HG03196 (cell line): ENCODE measurements around the gene FGF3.

Experiments
- ATAC-seq: cut with Tn5 transposase; IDR thresholded peaks from one replicate; pipeline ENCODE4 v1.9.1; 2021; ENCODE audit not compliant: unreplicated experiment

The FGF3 gene

DNA sequence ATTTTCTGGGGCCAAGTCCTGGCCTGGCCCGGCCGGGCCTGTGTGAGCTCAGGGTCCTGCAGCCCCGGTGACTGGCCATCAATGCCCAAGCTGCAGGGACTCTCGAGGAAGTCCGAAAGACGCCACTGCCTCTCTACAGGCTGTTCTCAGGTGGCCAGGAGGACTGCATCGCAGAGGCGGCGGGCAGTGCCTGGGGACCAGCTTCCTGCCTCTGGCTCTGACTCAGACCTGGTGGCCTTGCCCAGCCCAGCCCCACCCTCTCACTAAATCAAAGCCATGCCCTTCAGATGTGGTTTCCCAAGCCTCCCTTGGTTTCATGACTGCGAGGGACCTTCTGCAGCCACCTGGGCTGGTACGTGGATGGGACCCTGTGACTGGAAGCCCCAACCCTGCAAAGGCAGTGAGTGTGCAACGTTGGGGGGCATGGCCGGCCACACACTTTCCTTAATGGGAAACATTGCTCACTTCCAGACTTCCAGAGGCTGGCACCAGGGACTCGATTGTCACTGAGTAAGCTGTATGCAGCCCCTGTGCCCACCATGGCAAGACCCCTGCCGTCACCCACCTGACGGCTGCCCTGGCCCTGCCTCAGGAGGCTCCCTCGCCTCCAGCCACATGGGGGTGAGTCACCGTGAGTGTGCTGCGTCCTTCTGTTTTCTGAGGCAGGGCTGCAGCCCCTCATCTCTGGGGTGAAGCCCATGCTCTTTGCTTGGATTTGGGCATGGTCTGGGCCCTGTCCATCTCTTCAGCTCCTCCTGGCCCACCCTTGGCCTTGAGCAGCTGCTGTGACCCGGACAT is 6.0 kb upstream of the FGF3 start:
- no peak for ATAC-seq

DNA sequence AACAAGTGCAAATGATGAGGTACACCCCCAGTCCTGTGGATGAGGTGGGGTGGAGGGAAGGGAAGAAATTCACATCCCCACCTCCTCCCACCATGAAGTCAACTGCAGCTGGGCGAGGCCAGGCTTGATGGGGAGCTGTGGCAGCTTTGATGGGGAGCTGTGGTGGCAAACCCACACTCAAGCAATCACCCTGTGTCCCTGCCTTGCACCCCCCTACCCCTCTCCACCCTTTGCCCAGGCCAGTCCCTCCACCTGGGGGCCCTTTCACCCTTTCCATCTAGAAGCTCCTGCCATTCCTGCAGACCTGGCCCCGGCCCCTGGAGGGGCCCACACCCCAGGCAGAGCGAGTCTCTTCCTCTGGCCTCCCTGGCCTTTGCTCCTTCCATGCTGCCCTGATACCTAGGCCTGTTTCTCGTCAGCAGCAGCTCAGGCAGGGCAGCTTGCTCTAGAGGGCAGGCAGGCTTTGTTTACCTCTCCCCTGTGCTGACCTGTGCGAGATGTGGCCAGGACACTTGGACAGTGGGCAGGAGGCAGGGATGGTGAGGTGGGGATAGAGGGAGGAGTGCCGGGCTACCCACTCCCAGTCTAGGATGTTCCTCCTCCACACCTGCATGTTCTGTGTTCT is 4.5 kb upstream of the FGF3 start:
- no peak for ATAC-seq

DNA sequence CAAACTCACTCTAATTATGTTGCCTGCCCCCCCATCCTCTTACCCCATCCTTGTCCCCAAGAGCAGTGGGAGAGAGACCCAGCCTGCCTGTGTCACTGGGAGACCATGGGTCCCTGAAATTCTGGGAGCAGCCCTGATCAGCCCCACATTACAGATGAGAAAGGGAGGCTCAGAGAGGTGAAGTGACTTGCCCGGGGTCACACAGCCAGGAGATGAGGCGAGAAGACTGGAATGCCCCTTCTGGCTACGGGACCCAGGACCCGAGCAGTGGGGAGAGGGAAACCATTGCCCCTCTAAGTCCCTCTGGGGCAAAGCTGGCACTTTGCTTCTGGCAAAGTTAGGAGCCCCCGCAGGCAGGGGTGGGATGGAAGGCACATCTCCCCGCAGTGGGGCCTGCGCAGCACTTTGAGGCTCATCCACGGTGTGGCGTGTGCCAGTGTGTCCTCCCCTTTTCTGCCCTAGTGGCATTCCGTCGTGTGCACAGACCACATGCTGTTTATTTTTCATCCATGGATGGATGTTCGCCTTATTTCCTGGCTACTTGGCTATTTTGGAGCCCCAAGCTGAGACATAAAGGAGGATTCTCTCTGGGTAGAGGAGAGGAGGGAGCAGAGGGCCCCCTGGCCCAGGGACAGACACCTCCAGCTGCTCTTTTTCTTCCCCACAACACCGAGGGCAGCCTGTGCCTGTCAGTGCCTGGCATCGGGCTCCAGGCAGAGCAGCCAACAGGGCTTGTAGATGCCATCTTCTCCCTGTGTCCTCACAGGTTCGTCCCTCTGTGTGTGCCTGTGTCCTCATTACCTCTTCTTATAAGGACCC is 3.7 kb upstream of the FGF3 start:
- ATAC-seq, result no peak

DNA sequence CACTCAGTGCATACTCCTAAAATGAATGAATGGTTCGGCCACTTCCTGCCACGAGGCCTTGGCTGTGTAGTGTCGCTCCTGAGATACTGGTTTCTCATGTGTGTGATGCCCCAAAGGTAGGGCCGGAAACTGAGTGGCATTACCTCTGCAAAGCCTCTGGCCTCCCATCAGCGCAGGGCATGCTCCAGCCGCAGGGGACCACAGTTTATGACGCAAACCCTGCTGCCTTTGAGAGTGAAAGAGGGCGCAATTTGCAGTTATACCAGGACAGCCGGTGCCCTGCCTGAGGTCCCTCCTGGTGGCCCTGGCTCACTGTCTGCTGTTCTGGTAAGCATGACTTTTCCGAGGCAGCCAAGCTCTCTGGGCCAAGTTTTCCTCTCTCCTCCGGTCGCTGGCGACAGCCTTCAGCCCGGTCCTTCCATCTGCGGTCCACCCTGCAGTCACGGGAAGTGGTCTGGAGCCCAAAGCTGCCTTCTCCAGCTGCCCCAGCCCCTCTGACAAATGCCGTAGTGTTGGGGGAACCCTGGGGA is 2.4 kb upstream of the FGF3 start:
- ATAC-seq, result no peak

DNA sequence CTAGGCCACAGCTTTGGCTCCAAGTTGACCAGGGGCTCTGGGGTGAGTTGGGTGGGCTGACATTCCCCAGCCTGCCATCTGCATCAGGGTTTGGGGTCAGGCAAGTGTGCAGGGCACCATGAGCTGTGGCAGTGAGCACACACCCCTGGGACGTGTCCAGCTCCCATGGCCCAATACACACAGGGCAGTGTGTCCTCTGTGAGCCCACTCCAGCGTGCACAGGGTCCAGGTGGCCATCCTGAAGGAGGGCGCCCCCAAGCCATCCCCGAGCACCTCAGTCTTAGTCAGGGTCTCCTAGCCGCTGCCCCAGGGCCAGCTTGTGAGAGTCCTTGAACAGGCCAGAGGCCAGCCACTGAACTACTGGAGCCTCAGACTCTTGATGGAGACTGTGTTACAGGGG is 1.2 kb upstream of the FGF3 start:
- ATAC-seq, result no peak

DNA sequence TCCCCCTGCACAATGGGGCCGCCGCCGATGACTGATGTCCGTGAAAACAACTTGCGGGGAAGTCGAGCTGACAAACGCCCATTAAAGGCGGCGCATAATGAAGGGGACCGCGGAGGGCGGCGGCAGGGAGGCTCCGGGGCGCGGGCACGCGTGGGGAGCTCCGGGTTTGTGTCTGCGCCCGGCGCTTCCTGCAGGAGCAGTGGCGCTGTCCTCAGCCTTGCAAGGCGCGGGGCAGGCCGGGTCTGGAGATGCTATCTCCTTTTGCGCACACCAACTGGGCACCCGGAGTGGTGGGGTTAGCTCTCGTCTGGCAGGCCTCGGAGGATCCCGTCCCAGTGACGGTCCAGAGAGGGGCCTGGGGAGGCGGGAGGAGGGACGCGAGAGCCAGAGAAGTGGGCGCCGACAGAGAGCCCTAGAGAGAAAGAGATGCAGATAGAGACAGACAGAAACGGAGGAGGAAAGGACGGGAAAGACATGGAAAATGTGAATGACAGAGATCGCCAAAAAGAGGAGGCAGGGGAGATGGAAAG is 390 bp upstream of the FGF3 start:
- ATAC-seq, result no peak

DNA sequence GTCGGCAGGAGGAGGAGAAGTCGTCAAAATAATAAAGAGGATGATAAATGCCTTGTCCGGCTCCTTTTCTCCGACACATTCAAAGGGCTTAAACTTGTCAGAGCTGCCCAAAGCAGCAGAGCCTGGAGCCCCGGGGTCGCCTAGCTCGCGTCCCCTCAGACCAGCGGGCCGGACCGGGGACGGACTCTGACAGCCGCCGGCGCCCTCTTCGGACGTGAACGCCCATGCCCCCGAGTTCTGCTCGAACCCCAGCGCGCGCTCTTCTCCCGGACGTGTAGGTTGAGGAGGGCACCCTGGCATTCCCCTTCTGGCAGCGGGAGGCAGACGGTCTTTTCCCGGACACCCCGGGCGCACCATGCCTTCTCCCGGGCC is 999 bp downstream of the FGF3 start:
- ATAC-seq, result no peak

DNA sequence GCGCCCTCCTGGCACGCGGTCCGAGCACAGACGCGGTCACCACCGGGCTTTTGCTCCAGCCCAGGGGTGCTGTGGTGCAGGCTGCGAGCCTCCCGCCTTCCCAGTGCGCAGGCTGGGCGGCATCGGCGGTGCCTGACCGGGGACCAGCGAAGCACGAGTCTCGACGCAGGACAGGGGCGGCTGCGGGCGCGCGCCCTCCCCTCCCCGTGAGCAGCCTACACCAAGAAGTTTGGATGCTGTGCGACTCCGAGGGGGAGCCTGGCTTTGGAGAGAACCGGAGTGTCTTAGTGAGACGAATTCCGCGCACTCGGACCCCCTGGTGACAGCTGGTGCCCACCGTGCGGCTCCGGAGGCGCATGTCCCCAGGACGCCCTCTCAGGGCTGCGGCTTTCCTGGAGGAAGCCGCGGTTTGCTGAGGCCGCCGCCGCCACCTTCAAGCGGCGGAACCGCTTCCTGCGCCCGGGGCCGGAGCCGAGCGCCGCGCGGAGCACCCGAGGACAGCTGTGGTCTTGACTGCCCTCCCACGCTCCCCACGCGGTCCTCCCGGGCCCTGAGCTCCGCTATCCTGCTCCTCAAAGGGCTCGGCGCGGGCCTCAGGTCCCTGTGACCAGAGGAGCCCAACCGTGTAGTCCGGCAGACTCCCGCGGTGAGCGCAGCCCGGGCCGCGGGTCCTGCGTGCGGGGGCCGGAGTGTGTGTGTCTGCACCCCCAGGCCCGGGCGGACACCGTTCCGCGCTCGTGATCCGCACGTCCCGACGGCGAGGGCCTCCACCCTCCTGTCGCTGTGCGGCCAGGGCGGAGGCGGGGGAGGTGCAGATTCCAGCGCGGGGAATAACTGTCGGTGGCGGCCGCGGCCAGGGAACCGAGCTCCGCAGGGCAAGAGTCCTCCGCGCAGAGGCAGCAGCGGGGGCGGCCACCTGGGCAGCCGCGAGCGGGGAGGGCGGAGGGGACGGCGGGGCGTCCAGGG is 1.7 kb downstream of the FGF3 start:
- ATAC-seq, result no peak

DNA sequence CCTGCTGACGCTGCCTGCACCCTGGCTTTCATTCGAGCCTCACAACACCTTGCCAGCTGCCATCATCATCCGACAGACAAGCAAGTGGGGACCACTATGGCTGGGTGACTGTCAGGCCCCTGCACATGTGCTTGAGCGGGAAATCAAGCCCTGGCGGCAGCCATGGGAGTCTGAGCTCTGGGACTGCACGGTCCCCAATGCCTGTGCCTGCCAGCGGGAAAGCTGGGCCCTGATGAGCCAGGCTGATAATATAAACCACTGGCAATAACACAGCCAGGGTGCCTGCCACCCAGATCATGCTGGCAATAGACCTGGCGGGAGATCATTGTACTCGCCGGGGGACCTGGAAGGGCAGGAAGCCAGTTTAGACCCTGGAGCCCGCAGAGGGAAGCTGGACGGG is 2.5 kb downstream of the FGF3 start:
- no peak for ATAC-seq

DNA sequence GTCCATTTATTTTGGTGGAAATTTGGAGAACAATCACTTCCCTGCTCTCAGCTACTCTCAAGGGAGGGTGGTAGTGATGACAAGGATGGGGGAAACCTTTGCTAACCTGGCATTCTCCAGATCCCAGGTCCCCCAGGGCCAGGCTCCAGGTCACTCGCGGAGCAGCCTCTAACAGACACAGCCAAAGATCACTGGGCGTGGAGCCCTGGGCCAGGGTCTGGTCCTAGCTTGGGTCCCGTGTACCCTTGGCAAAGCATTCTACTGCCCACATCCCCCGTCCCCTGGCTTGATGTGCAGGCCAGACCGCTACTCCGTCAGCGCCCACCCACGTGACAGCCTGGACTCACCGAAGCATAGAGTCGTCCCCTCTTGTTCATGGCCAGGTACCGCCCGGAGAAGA is 3.2 kb downstream of the FGF3 start:
- no peak for ATAC-seq

DNA sequence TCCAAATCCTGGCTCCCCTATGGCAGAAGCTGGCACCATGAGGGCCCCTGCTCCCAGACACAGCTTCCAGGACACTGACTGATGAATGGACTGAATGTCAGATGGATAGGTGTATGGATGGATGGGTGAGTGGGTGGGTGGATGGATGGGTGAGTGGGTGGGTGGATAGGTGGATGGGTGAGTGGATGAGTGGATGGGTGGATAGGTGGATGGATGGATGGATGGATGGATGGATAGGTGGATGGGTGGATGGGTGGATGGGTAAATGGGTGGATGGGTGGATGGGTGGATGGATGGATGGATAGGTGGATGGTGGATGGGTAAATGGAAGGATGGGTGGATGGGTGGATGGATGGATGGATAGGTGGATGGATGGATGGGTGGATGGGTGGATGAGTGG is 4.3 kb downstream of the FGF3 start:
- ATAC-seq, result no peak

DNA sequence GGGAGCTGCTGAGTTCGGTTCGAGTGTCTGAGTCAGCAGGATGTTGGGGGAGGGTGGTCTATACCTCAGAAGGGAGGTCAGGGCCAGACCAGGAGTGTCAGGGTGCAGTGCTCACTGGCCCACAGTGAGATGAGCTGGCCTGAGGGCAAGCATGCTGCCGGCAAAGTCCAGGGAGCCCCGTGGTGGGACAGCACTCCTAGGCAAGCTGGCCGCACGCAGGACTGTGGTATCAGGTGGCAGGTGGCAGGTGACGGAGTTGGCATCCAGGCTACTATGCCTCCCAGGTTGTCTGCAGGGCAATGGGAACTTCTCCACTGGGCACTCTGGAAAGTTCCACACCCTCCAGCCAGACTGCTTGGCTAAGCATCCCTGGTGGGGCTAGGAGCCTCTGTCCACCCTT is 4.8 kb downstream of the FGF3 start:
- no peak for ATAC-seq

DNA sequence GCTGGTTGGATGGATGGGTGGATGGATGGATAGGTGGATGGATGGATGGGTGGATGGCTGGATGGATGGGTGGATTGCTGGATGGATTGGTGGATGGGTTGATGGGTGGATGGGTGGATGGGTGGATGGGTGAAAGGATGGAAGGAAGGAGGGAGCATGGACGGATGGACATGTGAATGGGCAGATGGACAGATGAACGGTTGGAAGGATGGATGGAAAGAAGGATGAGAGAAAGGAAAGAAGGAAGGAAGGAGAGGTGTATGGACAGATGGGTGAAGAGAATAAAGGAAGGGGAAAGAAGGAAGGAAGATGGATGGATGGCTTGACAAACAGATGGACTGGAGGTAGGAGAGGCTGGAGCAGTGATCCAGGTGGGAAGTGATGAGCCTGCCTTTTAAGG is 5.4 kb downstream of the FGF3 start:
- ATAC-seq, result no peak

DNA sequence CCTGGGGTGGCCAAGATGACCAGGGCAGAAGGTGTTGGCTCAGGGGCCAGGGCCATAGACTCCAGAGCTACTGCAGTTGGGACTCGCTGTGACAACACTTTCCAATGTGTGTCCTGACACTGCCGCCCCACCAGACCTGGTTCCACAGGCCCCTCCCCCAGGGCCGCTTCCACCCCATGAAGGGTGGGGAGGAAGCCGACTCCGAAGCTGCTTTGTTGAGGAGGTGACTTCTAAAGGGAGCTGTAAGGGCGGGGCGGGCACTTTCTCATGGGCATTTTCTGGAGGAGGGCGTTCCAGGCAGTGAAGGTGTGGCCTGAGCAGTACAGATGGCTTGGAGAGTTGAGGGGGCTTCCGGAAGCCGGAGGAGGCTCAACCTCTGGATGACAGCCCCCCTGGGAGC is 6.3 kb downstream of the FGF3 start:
- ATAC-seq, result no peak

DNA sequence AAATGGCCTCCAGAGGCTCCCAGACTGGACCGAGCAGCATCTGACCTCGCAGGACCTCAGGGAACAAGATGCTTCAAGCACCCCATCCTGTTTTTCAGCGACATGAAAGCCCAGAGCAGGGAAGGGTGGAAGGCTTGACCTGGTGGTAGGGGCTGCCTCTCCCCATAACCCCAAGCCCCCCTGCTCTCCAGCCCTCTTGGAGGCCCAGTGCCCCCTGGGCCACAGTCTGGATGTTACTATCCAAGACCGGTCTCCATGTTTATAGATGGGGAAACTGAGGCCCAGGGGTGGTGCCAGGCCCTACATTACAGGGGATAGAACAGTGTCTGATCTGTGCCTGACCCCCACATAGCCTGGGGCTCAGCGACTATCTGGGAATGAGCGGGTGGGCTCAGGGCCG is 7.0 kb downstream of the FGF3 start:
- ATAC-seq, result no peak

DNA sequence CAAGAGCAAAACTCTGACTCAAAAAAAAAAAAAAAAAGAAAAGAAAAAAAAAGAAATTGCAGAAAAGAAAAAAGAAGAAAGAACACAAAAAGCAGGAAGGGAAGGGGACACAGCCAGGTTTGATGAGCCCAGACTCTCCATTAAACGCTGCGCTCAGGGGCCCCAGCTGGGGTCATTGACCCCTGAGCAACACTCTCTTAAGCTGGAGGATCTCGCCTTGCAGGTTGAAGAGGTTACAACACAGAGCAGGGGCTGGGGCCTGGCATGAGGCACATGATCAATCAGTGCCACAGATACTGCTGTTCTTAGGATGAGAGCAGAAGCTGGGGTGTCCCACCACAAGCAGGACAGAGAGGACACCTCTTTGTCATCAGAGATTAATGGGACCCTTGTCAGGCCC is 7.8 kb downstream of the FGF3 start:
- no peak for ATAC-seq

DNA sequence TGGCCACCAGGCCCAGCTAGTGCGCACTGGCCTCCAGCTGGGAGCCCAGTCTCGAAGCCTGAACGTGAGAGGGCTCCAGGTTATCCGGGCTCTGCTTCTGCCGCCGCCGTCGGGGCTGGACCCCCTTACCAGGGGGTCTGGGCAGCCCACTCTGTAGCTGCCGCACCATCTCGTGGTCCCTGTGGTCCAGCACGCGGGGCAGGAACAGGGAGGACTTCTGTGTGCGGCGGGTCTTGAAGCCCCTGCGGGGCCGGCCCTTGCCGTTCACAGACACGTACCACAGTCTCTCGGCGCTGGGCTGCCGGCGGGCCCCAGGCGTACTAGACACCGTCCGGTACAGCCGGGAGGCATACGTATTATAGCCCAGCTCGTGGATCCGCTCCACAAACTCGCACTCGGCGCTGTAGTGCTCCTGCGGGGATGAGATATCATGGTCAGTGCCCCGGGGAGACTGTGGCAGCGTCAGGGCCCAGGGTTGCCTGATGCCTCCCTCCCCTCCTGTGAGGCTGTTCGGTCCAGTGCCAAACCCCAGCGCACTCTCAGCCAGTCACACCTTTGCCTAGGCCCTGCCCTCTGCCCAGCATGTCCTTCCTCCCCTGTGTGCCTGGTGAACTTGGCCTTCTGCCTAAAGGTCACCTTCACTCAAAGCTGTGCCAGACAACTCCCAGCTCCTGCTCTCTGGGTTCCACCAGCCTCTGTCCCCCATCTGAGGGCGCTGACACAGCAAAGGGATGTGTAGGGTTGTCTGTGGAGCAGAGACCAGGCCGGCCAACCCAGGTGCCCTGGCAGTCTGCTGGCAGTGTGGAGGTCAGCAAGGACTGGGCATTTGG is 8.7 kb downstream of the FGF3 start:
- ATAC-seq, result no peak

DNA sequence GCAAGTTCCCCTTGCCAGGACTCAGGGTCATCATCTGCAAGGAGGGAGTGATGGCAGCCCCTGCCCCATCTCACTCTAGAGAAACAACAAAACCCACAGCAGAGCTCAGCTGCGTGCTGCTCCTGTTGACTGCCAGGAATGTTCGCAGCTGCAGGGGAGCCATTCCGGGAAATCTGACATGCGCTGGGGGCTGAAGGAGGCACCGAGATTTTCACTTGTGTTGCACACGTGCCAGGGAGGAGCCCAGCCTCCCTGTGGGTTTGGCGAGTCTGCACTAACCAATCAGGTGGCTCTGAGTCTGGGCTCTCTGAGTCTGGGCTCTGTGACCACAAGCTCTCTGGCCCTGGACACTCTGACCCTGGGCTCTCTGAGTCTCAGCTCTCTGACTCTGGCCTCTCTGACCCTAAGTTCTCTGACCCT is 10.5 kb downstream of the FGF3 start:
- ATAC-seq, result no peak

DNA sequence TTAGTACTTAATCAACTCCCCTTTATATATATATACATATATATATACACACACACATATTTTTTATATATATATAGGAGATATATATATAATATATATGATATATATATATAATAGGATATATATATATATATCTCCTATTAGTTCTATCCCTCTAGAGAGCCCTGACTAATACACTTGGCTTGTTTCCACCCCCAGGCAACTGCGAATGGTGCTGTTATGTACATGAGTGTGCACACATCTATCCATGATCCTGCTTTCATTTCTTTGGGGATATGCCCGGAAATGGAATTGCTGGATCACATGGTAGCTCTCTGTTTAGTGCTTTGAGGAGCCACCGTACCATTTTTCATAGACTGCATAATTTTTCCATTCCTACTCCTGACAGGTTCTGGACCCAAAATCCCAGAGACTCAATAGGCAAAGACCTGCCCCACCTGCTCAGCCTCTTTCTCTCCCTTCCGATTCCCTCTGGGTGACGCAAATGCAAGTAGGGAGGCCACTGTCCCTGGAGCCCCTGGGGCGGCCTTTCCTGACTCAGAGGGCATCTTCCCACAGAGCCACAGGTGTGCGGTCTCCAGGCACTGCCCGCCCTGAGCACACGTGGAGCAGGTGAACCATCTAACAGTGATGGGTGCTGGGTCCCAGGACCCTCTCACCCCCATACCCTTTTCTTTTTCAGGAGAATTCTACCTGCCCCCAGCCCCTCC is 12.0 kb downstream of the FGF3 start:
- no peak for ATAC-seq
